Activated T-cell treated with anti-CD3 and anti-CD28 coated beads, Interleukin-2, amount 50 U/mL, for 24 hours (primary cell): ENCODE results near the gene NELFB.

ENCODE experiments used
- DNase-seq: peaks from one replicate; pipeline ENCODE4 v3.0.0-alpha.2; 2020
- H3K27ac Mint-ChIP-seq: 2 replicates; pipeline ENCODE4 v1.8.0; 2020; ENCODE audit warnings: mild to moderate bottlenecking, mixed read lengths
- H3K27me3 Mint-ChIP-seq: 2 replicates; pipeline ENCODE4 v1.8.0; 2020; ENCODE audit warnings: mixed read lengths
- H3K36me3 Mint-ChIP-seq: 2 replicates; pipeline ENCODE4 v1.8.0; 2020; ENCODE audit warnings: low read depth, mixed read lengths
- H3K4me1 Mint-ChIP-seq: 2 replicates; pipeline ENCODE4 v1.8.0; 2020; ENCODE audit warnings: low read depth, mixed read lengths
- H3K4me3 Mint-ChIP-seq: 2 replicates; pipeline ENCODE4 v1.8.0; 2020; ENCODE audit warnings: mild to moderate bottlenecking, moderate library complexity, mixed read lengths
- H3K9me3 Mint-ChIP-seq: 2 replicates; pipeline ENCODE4 v1.8.0; 2020; ENCODE audit warnings: mixed read lengths

Gene NELFB

GRCh38 chr9:137317718-137318511 is 62.8 kb downstream of the NELFB start:
- no peaks in the 10 kb centered on the region for H3K36me3 Mint-ChIP-seq
- no peaks in the 10 kb centered on the region for H3K9me3 Mint-ChIP-seq
- H3K4me3 Mint-ChIP-seq: no peak overlapping the region
- no peak for DNase-seq
- H3K27me3 Mint-ChIP-seq: peaks cover 6% of the 10 kb centered on the region
- peaks cover 9% of the 10 kb centered on the region for H3K4me1 Mint-ChIP-seq
- no peak overlapping the region for H3K27ac Mint-ChIP-seq

- peaks cover 6% of the 10 kb centered on the region for H3K27me3 Mint-ChIP-seq
- no peak for DNase-seq
- peaks cover 9% of the 10 kb centered on the region for H3K4me1 Mint-ChIP-seq
- no peak overlapping the region for H3K4me3 Mint-ChIP-seq
- H3K27ac Mint-ChIP-seq: no peak overlapping the region
- H3K9me3 Mint-ChIP-seq: no peaks in the 10 kb centered on the region
- no peaks in the 10 kb centered on the region for H3K36me3 Mint-ChIP-seq
Measured at GRCh38 chr9:137318602-137319001, 63.5 kb downstream of the NELFB start.

- H3K4me1 Mint-ChIP-seq: peaks cover 9% of the 10 kb centered on the region
- H3K27ac Mint-ChIP-seq: no peak overlapping the region
Measured at GRCh38 chr9:137319011-137319738, 64.0 kb downstream of the NELFB start.

GRCh38 chr9:137319739-137320551 is 64.8 kb downstream of the NELFB start:
- H3K36me3 Mint-ChIP-seq: no peaks in the 10 kb centered on the region
- no peaks in the 10 kb centered on the region for H3K9me3 Mint-ChIP-seq

More at GRCh38 chr9:137319011-137319738, 64.0 kb downstream of the NELFB start:
- DNase-seq: no peak
- H3K9me3 Mint-ChIP-seq: no peaks in the 10 kb centered on the region
- peaks cover 6% of the 10 kb centered on the region for H3K27me3 Mint-ChIP-seq
- H3K4me3 Mint-ChIP-seq: no peak overlapping the region
- H3K36me3 Mint-ChIP-seq: no peaks in the 10 kb centered on the region

DNA sequence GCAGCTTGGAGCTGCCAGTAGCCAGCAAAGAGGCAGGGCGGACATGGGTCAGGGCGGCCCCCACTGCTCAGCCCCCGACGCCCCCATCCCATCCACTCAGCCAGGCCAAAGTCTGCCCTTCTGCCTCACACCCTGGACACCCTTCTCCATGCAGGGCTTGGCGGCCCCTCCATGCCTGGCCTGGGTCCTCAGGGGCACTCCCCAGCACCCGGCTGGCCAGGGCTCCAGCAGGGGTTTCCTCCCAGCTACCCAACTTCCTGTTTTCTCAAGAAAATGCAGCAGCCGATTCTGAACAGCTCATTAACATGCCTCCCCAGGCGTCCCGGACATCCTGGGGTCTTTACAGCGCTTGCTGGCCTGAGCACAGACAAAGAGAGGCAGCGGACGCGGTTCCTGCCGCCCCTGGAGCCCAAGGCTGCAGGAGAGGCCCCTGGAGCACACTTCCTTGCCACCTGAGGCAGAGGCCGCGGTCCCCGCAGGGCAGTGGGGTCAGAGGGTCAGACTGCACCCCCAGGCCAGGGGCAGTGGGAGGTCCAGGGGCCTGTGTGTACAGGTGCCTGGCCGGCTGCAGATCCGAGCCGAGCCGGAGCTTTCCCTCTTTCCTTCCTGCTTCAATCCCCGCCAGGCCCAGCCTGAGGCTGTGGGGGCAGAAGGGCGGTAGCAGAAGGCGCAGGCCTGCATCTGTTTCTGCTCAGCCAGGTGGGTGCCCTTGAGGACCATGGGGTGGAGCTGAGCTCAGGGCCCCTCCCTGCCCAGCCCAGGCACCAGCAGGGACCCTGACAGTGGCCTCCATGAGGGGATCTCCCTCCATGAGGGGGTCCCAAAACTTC is 65.6 kb downstream of the NELFB start:
- no peak overlapping the region for H3K27ac Mint-ChIP-seq
- H3K36me3 Mint-ChIP-seq: no peaks in the 10 kb centered on the region
- H3K9me3 Mint-ChIP-seq: no peaks in the 10 kb centered on the region
- peaks cover 12% of the 10 kb centered on the region for H3K27me3 Mint-ChIP-seq
- no peak overlapping the region for H3K4me3 Mint-ChIP-seq
- no peak for DNase-seq
- H3K4me1 Mint-ChIP-seq: peaks cover 10% of the 10 kb centered on the region

More at GRCh38 chr9:137319739-137320551, 64.8 kb downstream of the NELFB start:
- no peak overlapping the region for H3K4me3 Mint-ChIP-seq
- no peak for DNase-seq
- peaks cover 9% of the 10 kb centered on the region for H3K4me1 Mint-ChIP-seq
- no peak overlapping the region for H3K27ac Mint-ChIP-seq
- H3K27me3 Mint-ChIP-seq: peaks cover 9% of the 10 kb centered on the region

- no peak overlapping the region for H3K27ac Mint-ChIP-seq
- no peak overlapping the region for H3K4me3 Mint-ChIP-seq
- no peaks in the 10 kb centered on the region for H3K36me3 Mint-ChIP-seq
- peaks cover 3% of the 10 kb centered on the region for H3K9me3 Mint-ChIP-seq
- H3K4me1 Mint-ChIP-seq: peaks cover 20% of the 10 kb centered on the region
- DNase-seq: no peak
- H3K27me3 Mint-ChIP-seq: peaks cover 21% of the 10 kb centered on the region
Measured at GRCh38 chr9:137321726-137322361, 66.7 kb downstream of the NELFB start.
